Breast epithelium (tissue), 4 donors: ENCODE results near the gene SETD3. TPM values are rescaled to one million over a fixed set of nuclear protein-coding genes. Genes with fewer than 3 reads are reported as not detected.

Experiments
- DNase-seq, 2 donors: peaks; one replicate each; pipeline ENCODE4 v3.0.0-alpha.2; 2019; ENCODE audit warnings: low spot score in 2 of 2
- H3K27ac ChIP-seq, 2 donors: fragments of 200-600 bp; sonication (generic) in 1 of 2; one replicate each; pipeline ENCODE4 v1.5.1; 2016 to 2019; ENCODE audit warnings: mild to moderate bottlenecking in 1 of 2
- H3K27me3 ChIP-seq, 2 donors: fragments of 200-600 bp; sonication (generic) in 1 of 2; one replicate each; pipeline versions ENCODE4 v1.5.1 to v1.6.0; 2017 to 2019; ENCODE audit warnings: control low read depth in 1 of 2, mild to moderate bottlenecking in 1 of 2
- H3K36me3 ChIP-seq: fragments of 200-600 bp; one replicate; pipeline ENCODE4 v1.5.1; 2019
- H3K4me1 ChIP-seq, 2 donors: fragments of 200-600 bp; sonication (generic); one replicate each; pipeline ENCODE4 v1.5.1; 2016 to 2019; ENCODE audit warnings: control low read depth in 1 of 2
- H3K4me3 ChIP-seq, 3 donors: fragments of 200-600 bp; sonication (generic); 1 replicate in 2 of 3; 2 replicates in 1 of 3; pipeline ENCODE4 v1.5.1; 2016 to 2019; ENCODE audit warnings: mild to moderate bottlenecking in 3 of 3, moderate library complexity in 2 of 3
- H3K9me3 ChIP-seq, 2 donors: fragments of 200-600 bp; sonication (generic) in 1 of 2; one replicate each; pipeline ENCODE4 v1.5.1; 2016 to 2019; ENCODE audit warnings: control low read depth in 1 of 2
- POLR2A ChIP-seq: fragments of 450-650 bp; IDR thresholded peaks from one replicate; pipeline ENCODE4 v1.6.1; 2016; ENCODE audit warnings: antibody characterized with exemption, mild to moderate bottlenecking, moderate library complexity
- POLR2AphosphoS5 ChIP-seq, 3 donors: sonication (generic); formaldehyde crosslinking; IDR thresholded peaks; one replicate each; pipeline ENCODE4 v1.6.1; 2017; ENCODE audit warnings: antibody characterized with exemption in 3 of 3
- intact Hi-C: fragments of 100-400 bp; cut with DNase I; formaldehyde crosslinking; loops from one replicate; pipeline ENCODE4 v1.15.1; 2023; ENCODE audit warnings: low total_unique reads
- total RNA-seq, 3 donors: library from RNA; depleted of rRNA; stranded (reverse); fragments of >200 nt; gene quantifications; one replicate each; pipeline ENCODE4 v1.1.0, GENCODE V29; 2016
- TF ChIP-seq, protein P1 (sequence below), 3 donors: fragments of 450-650 bp; IDR thresholded peaks; one replicate each; pipeline ENCODE4 v1.5.1; 2016 to 2017; ENCODE audit warnings: antibody characterized with exemption in 3 of 3, mild to moderate bottlenecking in 3 of 3, moderate library complexity in 3 of 3

Gene SETD3
- total RNA-seq, 3 donors from 2014 or later = 79.0 to 101 (median 89.9) TPM

DNA sequence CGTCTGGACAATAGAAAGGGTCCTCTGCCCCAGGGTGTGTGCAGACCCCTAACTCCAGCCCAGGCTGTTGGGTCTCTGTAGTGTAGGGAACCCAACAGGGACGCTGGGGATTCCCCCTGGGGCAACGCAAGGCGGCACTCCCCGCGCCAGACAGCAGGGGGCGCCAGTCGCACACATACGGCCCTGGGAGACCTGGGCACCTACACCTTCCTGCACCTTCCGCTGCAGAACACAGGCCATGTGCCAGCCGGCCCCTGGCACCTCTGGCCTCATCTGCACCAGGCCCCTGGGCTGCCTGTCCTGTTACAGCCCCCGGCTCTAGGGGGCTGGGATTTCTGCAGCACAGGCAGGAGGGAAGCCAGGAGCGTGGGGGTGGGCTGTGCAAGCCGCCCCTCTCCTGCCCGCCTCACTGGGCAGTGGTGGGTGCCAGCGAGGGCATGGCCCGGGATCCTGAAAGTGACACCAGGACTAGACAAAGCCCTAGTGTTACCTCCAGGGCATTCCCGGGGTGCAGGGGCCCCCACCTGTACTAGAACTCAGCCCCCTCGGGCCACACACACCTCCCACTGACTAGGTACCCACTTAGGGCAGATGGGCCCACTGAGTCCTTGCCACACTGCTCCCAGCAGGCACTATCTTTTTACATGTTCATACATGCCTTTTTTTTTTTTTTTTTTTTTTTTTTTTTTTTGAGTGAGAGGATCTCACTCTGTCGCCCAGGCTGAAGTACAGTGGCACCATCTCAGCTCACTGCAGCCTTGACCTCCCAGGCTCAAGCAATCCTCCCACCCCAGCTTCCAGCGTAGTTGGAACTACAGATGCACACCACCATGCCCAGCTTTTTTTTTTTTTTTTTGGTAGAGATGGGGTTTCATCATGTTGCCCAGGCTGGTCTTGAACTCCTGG, 38.0 kb upstream of the SETD3 start:
- H3K4me1 ChIP-seq = peaks cover 0 to 3% of the 10 kb centered on the region in 2 donors
- peak; percentile 69 to 84 for DNase-seq
- intact Hi-C loops = loop anchor here (2.0 kb wide), 1 partner anchor 108 kb away; no protein-coding TSS in a partner anchor
- no peaks in the 10 kb centered on the region for H3K9me3 ChIP-seq
- H3K4me3 ChIP-seq = no peak overlapping the region
- TF ChIP-seq POLR2AphosphoS5 (IDR thresholded peaks at IDR 0.05) (peak in 1 of 3 donors; percentile 13), POLR2A (no peak)
- TF ChIP-seq, protein P1, sequence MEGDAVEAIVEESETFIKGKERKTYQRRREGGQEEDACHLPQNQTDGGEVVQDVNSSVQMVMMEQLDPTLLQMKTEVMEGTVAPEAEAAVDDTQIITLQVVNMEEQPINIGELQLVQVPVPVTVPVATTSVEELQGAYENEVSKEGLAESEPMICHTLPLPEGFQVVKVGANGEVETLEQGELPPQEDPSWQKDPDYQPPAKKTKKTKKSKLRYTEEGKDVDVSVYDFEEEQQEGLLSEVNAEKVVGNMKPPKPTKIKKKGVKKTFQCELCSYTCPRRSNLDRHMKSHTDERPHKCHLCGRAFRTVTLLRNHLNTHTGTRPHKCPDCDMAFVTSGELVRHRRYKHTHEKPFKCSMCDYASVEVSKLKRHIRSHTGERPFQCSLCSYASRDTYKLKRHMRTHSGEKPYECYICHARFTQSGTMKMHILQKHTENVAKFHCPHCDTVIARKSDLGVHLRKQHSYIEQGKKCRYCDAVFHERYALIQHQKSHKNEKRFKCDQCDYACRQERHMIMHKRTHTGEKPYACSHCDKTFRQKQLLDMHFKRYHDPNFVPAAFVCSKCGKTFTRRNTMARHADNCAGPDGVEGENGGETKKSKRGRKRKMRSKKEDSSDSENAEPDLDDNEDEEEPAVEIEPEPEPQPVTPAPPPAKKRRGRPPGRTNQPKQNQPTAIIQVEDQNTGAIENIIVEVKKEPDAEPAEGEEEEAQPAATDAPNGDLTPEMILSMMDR (IDR thresholded peaks at IDR 0.05) = peak; percentile 90 to 97 (median 96)
- H3K36me3 ChIP-seq = no peaks in the 10 kb centered on the region
- H3K27ac ChIP-seq = no peak overlapping the region
- no peaks in the 10 kb centered on the region for H3K27me3 ChIP-seq

DNA sequence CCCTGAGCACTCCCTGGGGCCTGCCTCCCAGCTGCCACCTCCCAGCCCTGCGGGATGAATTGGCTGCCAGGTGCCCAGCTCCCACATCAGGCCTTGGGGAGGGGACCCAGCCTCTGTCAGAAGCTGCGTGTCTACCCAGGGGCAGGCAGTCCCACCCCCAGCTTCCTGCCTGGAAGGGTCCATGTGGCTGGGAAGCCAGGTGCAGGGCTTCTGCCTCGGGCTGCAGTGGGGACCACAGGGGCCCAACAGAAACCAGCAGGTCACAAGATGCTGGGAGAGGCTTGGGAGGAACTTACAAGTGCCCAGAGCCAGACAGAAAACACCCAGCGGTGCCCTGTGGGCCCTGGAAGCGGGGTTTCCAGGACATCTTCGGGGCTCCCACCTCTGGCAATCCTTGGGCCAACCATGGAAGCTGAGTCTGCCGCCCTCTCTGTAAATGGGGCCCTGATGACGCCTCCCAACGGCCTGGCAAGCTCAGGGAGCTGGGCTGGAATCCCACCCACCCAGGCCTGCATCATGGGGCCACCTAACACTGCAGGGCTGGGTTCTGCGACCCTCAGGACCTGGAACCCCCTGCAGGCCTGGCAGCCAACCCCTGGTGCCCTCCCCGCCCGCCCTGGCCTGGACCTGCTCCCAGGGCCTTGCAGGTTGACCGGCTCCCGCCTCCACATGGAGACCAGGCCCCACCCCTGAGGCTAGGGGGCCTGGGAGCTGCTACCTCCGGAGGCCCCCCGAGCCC, 37.2 kb upstream of the SETD3 start:
- DNase-seq = no peak
- Histone ChIP-seq H3K27ac (no peak overlapping the region), H3K27me3 (no peaks in the 10 kb centered on the region), H3K36me3 (no peaks in the 10 kb centered on the region), H3K4me1 (no peaks in the 10 kb centered on the region), H3K9me3 (no peaks in the 10 kb centered on the region), H3K4me3 (no peak overlapping the region)
- intact Hi-C loops = loop anchor here (2.0 kb wide), 1 partner anchor 109 kb away; no protein-coding TSS in a partner anchor
- TF ChIP-seq POLR2AphosphoS5 (IDR thresholded peaks at IDR 0.05) (no peak), POLR2A (no peak)
- TF ChIP-seq, protein P1 (IDR thresholded peaks at IDR 0.05) = no peak

DNA sequence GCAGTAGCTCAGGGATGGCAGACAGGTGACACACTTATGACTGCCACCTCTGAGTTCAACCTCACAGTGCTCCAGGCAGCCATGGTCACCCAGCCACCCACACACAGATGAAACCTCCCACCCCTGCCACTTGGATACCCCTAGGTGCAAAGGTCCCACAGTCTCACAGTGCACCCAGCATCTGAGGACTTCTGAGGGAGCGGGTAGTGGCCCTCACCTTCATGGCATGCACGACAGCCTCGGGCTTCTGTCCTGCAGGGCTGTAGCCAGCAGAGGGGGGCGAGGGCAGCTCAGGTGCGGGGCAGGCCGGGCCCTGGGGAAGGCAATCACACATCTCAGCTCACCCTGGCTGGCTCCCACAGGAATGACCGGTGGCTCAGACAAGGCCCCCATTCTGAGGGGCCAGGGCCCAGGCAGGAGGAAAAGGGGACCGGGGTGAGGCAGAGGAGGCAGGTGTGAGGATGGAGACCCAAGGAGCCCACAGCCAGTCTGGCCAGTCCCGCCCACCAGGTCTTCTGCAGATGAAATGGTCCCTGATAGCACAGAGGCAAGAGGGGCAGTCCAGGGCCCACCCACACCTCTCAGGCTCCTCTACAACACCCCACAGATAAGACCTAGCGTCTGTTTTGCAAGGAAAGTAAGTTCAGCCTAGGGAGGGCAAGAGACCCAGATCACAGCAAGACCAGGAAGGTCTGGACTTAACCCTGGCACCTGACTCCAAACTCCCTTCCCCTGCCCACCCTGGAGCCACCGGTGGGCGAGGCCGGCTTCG, 36.4 kb upstream of the SETD3 start:
- no peaks in the 10 kb centered on the region for H3K4me1 ChIP-seq
- intact Hi-C loops = no loop called here
- no peak overlapping the region for H3K27ac ChIP-seq
- H3K36me3 ChIP-seq = no peaks in the 10 kb centered on the region
- peak in 1 of 2 donors; percentile 48 for DNase-seq
- H3K9me3 ChIP-seq = no peaks in the 10 kb centered on the region
- H3K27me3 ChIP-seq = no peaks in the 10 kb centered on the region
- TF ChIP-seq POLR2AphosphoS5 (IDR thresholded peaks at IDR 0.05) (no peak), POLR2A (no peak)
- TF ChIP-seq, protein P1 (IDR thresholded peaks at IDR 0.05) = no peak
- H3K4me3 ChIP-seq = no peak overlapping the region

DNA sequence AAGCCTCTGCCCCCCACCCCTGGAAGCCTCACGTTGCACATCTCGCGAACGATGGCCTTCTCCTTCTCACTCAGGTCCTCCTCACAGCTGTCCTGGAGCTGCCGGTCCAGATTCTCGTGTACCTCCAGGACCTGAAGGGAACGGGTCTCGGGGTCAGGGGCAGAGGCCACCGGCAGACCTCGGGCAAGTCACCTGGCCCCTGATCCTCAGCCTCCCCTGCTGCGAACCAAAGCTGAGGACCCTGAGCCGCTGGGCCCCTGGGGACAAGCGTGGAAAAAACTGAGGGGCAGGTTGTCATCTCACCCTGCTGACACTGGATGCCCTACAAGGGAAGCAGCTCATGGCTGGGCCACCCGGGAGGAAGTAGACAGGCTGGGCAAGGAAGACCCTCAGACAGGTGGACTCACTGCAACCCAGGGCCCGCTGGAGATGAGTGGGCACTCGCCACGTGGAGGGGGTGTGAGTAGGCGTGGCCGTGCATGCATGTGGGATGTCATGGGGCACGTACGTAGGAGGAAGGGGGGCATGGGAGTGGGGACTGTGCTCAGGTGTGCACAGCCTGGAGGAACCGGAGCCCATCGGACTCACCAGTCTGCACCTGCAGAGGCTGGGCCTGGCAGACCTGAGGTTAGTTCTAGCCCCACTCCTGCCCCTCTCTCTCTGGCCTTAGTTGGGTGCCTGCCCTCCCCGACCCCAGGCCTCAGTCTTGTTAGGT, 35.7 kb upstream of the SETD3 start:
- Histone ChIP-seq H3K4me3 (no peak overlapping the region), H3K4me1 (peaks cover 0 to 3% of the 10 kb centered on the region in 2 donors), H3K9me3 (no peaks in the 10 kb centered on the region), H3K27ac (no peak overlapping the region), H3K27me3 (no peaks in the 10 kb centered on the region), H3K36me3 (no peaks in the 10 kb centered on the region)
- TF ChIP-seq, protein P1 (IDR thresholded peaks at IDR 0.05) = no peak
- TF ChIP-seq POLR2A = no peak
- TF ChIP-seq POLR2AphosphoS5 (IDR thresholded peaks at IDR 0.05) = no peak
- intact Hi-C loops = no loop called here
- peak in 1 of 2 donors; percentile 46 for DNase-seq
